Trophoblast cell (in vitro differentiated cells and primary cell): ENCODE results near the gene SETD7.

Experiments used
- DNase-seq, 2 donors: peaks; one replicate each; pipeline ENCODE4 v3.0.0-alpha.2; 2016
- H2AFZ ChIP-seq: 2 replicates; pipeline ENCODE4 v1.6.1; 2013; ENCODE audit warnings: low read length, moderate library complexity, mild to moderate bottlenecking; ENCODE audit not compliant: insufficient read depth, poor library complexity
- H2AK5ac ChIP-seq: 2 replicates; pipeline ENCODE4 v1.6.1; 2013; ENCODE audit warnings: mild to moderate bottlenecking, low read length
- H2BK120ac ChIP-seq: 2 replicates; pipeline ENCODE4 v1.6.1; 2013; ENCODE audit warnings: low read length, mild to moderate bottlenecking, moderate library complexity; ENCODE audit not compliant: insufficient read depth, poor library complexity
- H2BK12ac ChIP-seq: 2 replicates; pipeline ENCODE4 v1.6.1; 2013; ENCODE audit warnings: mild to moderate bottlenecking, low read length, moderate library complexity
- H2BK5ac ChIP-seq: 2 replicates; pipeline ENCODE4 v1.6.1; 2013; ENCODE audit warnings: low read length, low read depth, moderate library complexity, mild to moderate bottlenecking; ENCODE audit not compliant: poor library complexity
- H3K14ac ChIP-seq: 2 replicates; pipeline ENCODE4 v1.6.1; 2013; ENCODE audit warnings: mild to moderate bottlenecking, low read length
- H3K18ac ChIP-seq: 2 replicates; pipeline ENCODE4 v1.6.1; 2013; ENCODE audit warnings: mild to moderate bottlenecking, low read length
- H3K23ac ChIP-seq: 2 replicates; pipeline ENCODE4 v1.6.1; 2013; ENCODE audit warnings: low read length
- H3K27ac ChIP-seq: 2 replicates; pipeline ENCODE4 v1.5.1; 2013; ENCODE audit warnings: low read depth, mild to moderate bottlenecking, inconsistent platforms, low read length, moderate library complexity
- H3K27me3 ChIP-seq: 2 replicates; pipeline ENCODE4 v1.6.1; 2013; ENCODE audit warnings: inconsistent platforms, mild to moderate bottlenecking, low read length, moderate library complexity; ENCODE audit not compliant: insufficient read depth
- H3K36me3 ChIP-seq, 2 experiments: 1 replicate in 1 of 2; 2 replicates in 1 of 2; pipeline ENCODE4 v1.6.1; 2013; ENCODE audit warnings: low read length in 2 of 2, mild to moderate bottlenecking in 2 of 2, moderate library complexity in 1 of 2; ENCODE audit not compliant: insufficient read depth in 2 of 2, control insufficient read depth in 1 of 2
- H3K4ac ChIP-seq: 2 replicates; pipeline ENCODE4 v1.6.1; 2013; ENCODE audit warnings: low read depth, mild to moderate bottlenecking, low read length, moderate library complexity
- H3K4me1 ChIP-seq, 2 experiments: 1 replicate in 1 of 2; 2 replicates in 1 of 2; pipeline ENCODE4 v1.6.1; 2013; ENCODE audit warnings: low read length in 2 of 2, mild to moderate bottlenecking in 2 of 2, moderate library complexity in 1 of 2; ENCODE audit not compliant: insufficient read depth in 2 of 2, control insufficient read depth in 1 of 2
- H3K4me2 ChIP-seq: 2 replicates; pipeline ENCODE4 v1.6.1; 2013; ENCODE audit warnings: inconsistent platforms, mild to moderate bottlenecking, low read length, moderate library complexity
- H3K4me3 ChIP-seq: 2 replicates; pipeline ENCODE4 v1.5.1; 2013; ENCODE audit warnings: mild to moderate bottlenecking, low read depth, low read length, inconsistent platforms
- H3K79me1 ChIP-seq: one replicate; pipeline ENCODE4 v1.6.1; 2013; ENCODE audit warnings: low read length
- H3K79me2 ChIP-seq: 2 replicates; pipeline ENCODE4 v1.6.1; 2013; ENCODE audit warnings: low read length, mild to moderate bottlenecking; ENCODE audit not compliant: control insufficient read depth, insufficient read depth, poor library complexity
- H3K9ac ChIP-seq: 2 replicates; pipeline ENCODE4 v1.6.1; 2013; ENCODE audit warnings: mild to moderate bottlenecking, low read length
- H3K9me3 ChIP-seq: 2 replicates; pipeline ENCODE4 v1.6.1; 2013; ENCODE audit warnings: low read depth, mild to moderate bottlenecking, control low read depth, inconsistent platforms, low read length; ENCODE audit not compliant: insufficient read depth
- H4K12ac ChIP-seq: 2 replicates; pipeline ENCODE4 v1.6.1; 2013; ENCODE audit warnings: low read depth, mild to moderate bottlenecking, low read length, moderate library complexity
- H4K8ac ChIP-seq: 2 replicates; pipeline ENCODE4 v1.6.1; 2013; ENCODE audit warnings: low read depth, mild to moderate bottlenecking, low read length, moderate library complexity
- H4K91ac ChIP-seq: one replicate; pipeline ENCODE4 v1.6.1; 2013; ENCODE audit warnings: low read depth, mild to moderate bottlenecking, low read length, moderate library complexity
- WGBS: extraction: QIAGEN DNeasy Blood & Tissue Kit; methylation state at CpG from one replicate; pipeline ENCODE4 v1.1.7; 2013; ENCODE audit warnings: missing lambda C conversion rate; ENCODE audit not compliant: insufficient read length, insufficient coverage; ENCODE audit errors: extremely low coverage; 5-methylcytosine and 5-hydroxymethylcytosine counted together

SETD7 gene

DNA sequence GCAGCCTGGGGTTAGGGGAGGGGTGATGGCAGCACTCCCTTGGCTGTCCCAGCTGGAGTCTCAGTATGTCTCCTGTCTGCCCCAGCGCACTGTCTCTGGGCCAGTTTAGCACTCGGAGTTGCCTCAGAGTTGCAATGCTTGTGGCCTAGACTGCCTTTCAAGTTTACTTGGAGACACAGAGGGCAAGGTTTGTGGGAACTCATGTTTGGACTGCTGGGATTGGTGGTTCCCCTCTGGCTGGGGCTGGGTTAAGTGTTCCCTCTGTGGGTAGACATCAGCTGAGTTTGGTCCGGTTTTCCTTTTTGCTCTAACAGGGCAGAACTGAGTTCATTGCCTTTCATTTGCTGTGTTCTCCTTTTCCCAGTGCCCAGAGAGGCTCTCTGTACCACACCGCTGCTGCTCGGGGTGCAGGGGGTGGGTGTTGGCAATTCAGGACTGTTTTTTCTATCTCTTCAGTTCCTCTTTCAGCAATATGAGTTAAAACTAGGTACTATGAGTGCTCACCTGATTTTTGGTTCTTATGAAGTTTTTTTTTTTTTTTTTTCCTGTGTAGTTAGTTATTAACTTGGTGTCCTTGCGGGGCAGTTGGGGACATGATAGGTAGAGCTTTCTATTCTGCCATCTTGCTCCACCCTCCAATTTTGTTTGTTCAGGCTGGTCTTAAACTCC is 84.9 kb downstream of the SETD7 start:
- WGBS, result no CpG with 5 or more reads among the region's 6 CpGs
- no peak overlapping the region for H2AFZ ChIP-seq
- H3K23ac ChIP-seq, result no peak overlapping the region
- H3K4me1 ChIP-seq, result no peaks in the 10 kb centered on the region
- H3K14ac ChIP-seq, result no peak overlapping the region
- H3K18ac ChIP-seq, result no peak overlapping the region
- H2BK120ac ChIP-seq, result no peak overlapping the region
- no peaks in the 10 kb centered on the region for H3K27me3 ChIP-seq
- H3K4me3 ChIP-seq, result no peak overlapping the region
- H2AK5ac ChIP-seq, result no peak overlapping the region
- DNase-seq, result no peak
- no peak overlapping the region for H2BK12ac ChIP-seq
- H4K8ac ChIP-seq, result no peak overlapping the region
- no peak overlapping the region for H2BK5ac ChIP-seq
- H3K79me2 ChIP-seq, result no peaks in the 10 kb centered on the region
- H3K9me3 ChIP-seq, result peaks cover 2% of the 10 kb centered on the region
- H3K36me3 ChIP-seq, result peaks cover 0 to 5% of the 10 kb centered on the region in 2 experiments
- no peak overlapping the region for H4K12ac ChIP-seq
- no peak overlapping the region for H3K9ac ChIP-seq
- no peak overlapping the region for H3K27ac ChIP-seq
- no peak overlapping the region for H3K4ac ChIP-seq
- H3K79me1 ChIP-seq, result no peaks in the 10 kb centered on the region
- no peak overlapping the region for H4K91ac ChIP-seq
- no peak overlapping the region for H3K4me2 ChIP-seq

DNA sequence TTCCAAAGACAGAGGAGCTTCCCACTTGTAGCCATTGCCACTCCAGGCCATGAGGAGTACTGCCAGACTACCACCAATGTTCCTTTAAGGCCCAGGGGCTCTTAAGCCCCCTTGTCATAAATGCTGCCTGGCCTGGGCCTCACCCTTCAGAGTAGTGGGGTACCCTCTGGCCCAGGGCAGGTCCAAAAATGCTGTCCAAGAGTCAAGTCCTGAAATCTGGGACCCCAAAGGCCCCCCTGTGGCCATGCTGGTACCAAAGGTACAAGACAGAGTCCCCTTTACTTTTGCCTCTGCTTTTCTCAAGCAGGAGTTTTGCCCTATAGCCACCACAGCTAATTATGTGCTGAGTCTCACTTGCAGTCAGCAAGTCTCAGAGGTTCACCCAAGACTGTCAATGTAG is 85.7 kb downstream of the SETD7 start:
- Histone ChIP-seq H3K9ac (no peak overlapping the region), H2BK12ac (no peak overlapping the region), H3K18ac (peak overlapping the region; percentile 27), H3K79me1 (no peaks in the 10 kb centered on the region), H2AK5ac (no peak overlapping the region), H3K14ac (no peak overlapping the region), H3K27ac (no peak overlapping the region), H3K27me3 (no peaks in the 10 kb centered on the region), H3K4me1 (no peaks in the 10 kb centered on the region), H4K91ac (no peak overlapping the region), H3K4ac (peak overlapping the region; percentile 4), H3K9me3 (peaks cover 2% of the 10 kb centered on the region), H3K4me2 (no peak overlapping the region), H2AFZ (no peak overlapping the region), H3K79me2 (no peaks in the 10 kb centered on the region), H3K4me3 (no peak overlapping the region), H2BK5ac (no peak overlapping the region), H2BK120ac (no peak overlapping the region), H3K36me3 (peaks cover 0 to 5% of the 10 kb centered on the region in 2 experiments), H3K23ac (no peak overlapping the region), H4K12ac (no peak overlapping the region), H4K8ac (no peak overlapping the region)
- DNase-seq, result no peak

DNA sequence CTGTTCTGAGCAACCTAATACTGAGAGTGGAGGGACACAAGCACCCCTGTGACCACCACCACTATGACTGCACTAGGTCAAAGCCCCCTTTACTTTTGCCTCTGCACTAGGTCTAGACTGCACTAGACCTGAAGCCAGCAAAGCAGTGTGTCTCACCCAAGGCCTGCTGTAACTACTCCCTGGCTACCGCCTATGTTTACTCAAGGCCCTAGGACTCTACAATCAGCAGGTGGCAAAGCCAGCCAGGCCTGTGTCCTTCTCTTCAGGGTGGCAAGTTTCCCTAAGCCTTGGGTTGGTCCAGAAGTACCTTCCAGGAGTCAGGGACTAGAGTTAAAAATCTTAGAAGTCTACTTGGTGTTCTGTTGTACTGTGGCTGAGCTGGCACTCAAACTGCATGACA is 86.2 kb downstream of the SETD7 start:
- Histone ChIP-seq H4K8ac (no peak overlapping the region), H3K27me3 (no peaks in the 10 kb centered on the region), H3K4me2 (no peak overlapping the region), H2BK5ac (no peak overlapping the region), H3K23ac (no peak overlapping the region), H3K9me3 (peaks cover 2% of the 10 kb centered on the region), H3K79me2 (no peaks in the 10 kb centered on the region), H3K4me3 (no peak overlapping the region), H4K12ac (no peak overlapping the region), H3K79me1 (no peaks in the 10 kb centered on the region), H4K91ac (no peak overlapping the region), H3K9ac (no peak overlapping the region), H3K18ac (no peak overlapping the region), H3K14ac (no peak overlapping the region), H2AFZ (no peak overlapping the region), H3K27ac (no peak overlapping the region), H2BK12ac (no peak overlapping the region), H3K4ac (peak overlapping the region; percentile 4), H3K4me1 (no peaks in the 10 kb centered on the region), H2AK5ac (no peak overlapping the region), H2BK120ac (no peak overlapping the region), H3K36me3 (peaks cover 0 to 5% of the 10 kb centered on the region in 2 experiments)
- no CpG with 5 or more reads among the region's 1 CpG for WGBS
- no peak for DNase-seq

DNA sequence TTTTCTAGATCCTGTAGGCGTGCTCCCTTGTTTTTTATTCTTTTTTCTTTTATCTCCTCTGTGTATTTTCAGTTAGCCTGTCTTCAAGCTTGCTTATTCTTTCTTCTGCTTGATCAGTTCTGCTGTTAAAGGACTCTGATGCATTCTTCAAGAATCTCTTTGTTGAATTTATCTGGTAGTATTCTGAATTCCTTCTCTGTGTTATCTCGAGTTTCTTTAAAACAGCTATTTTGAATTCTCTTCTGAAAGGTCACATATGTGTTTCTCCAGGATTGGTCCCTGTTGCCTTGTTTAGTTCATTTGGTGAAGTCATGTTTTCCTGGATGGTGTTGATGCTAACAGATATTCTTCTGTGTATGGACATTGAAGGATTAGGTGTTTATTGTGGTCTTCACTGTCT is 86.8 kb downstream of the SETD7 start:
- Histone ChIP-seq H3K23ac (no peak overlapping the region), H3K4me2 (no peak overlapping the region), H2BK12ac (no peak overlapping the region), H4K12ac (no peak overlapping the region), H3K18ac (no peak overlapping the region), H3K14ac (no peak overlapping the region), H2AK5ac (no peak overlapping the region), H4K91ac (no peak overlapping the region), H3K9me3 (peaks cover 2% of the 10 kb centered on the region), H3K79me1 (no peaks in the 10 kb centered on the region), H3K79me2 (no peaks in the 10 kb centered on the region), H2AFZ (no peak overlapping the region), H2BK120ac (no peak overlapping the region), H3K27ac (no peak overlapping the region), H3K27me3 (no peaks in the 10 kb centered on the region), H3K4me1 (no peaks in the 10 kb centered on the region), H3K4me3 (no peak overlapping the region), H3K36me3 (peaks cover 0 to 5% of the 10 kb centered on the region in 2 experiments), H3K9ac (no peak overlapping the region), H4K8ac (no peak overlapping the region), H2BK5ac (no peak overlapping the region), H3K4ac (no peak overlapping the region)
- WGBS, result no CpG with 5 or more reads among the region's 2 CpGs
- peak; percentile 8 to 62 for DNase-seq
